Measurements from ENCODE around the gene TRIM58. TPM values are rescaled to one million over a fixed set of nuclear protein-coding genes. Genes with fewer than 3 reads are reported as not detected.

Gene TRIM58
- total RNA-seq = not detected in 2 replicates

DNA sequence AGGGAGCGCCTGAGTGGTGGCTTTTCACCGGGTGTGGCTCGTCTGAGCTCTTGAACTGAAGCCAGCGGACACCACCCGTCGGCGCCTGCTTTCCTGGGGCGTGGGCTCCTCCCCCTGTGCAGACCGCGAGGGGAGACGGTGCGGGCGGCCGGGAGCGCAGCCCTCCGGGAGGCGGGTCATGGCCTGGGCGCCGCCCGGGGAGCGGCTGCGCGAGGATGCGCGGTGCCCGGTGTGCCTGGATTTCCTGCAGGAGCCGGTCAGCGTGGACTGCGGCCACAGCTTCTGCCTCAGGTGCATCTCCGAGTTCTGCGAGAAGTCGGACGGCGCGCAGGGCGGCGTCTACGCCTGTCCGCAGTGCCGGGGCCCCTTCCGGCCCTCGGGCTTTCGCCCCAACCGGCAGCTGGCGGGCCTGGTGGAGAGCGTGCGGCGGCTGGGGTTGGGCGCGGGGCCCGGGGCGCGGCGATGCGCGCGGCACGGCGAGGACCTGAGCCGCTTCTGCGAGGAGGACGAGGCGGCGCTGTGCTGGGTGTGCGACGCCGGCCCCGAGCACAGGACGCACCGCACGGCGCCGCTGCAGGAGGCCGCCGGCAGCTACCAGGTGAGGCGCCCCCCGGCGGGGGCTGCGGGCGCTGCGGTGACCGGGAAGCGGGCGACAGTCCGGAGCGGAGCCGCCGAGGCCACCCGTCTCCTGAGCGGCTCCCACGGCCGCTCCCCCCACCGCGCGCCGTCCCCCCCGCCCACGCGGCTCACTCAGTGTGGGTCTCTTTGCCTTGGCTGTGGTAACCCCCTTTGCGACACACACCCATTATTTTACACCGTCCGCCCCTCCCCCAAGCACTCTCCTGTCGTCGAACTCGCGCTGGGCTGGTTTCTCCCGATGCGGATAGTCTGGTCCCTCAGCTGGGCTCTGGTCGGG lies at the start of gene TRIM58:
Gene TRIM58, plus strand, starts transcription at position 119 of the 916 bp plus-strand sequence. Its CDS starts 60 bp downstream, at position 179.

DNA sequence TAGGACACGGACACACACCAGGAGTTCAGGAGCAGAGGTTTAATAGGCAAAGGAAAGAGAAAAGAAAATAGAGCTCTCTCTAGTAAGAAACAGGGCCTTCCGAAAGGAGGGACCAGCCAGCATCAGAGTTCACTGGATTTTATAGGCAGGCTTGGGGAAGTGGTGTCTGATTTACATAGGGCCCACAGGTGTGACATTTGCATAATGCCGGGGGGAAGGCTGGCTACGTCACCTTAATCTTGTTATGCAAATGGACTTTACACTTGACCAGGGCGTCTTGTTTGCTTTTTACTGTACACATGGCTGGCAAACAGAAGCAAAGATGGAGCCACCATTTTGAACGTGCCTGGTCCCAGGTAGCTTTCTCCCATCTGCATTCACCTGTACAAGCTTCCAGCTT lies 33.0 kb upstream of the TRIM58 start, which contains the start of gene OR14A16:
Gene OR14A16, minus strand, starts transcription at position 97 of the 400 bp plus-strand sequence. CDS start 8,390 bp downstream, outside the sequence.

GRCh38 chr1:247841796-247842195 lies 15.2 kb upstream of the TRIM58 start, which contains the start of gene OR11L1:
Gene OR11L1 (minus strand): TSS chr1:247841896. CDS start chr1:247841896, 0 bp downstream.

DNA sequence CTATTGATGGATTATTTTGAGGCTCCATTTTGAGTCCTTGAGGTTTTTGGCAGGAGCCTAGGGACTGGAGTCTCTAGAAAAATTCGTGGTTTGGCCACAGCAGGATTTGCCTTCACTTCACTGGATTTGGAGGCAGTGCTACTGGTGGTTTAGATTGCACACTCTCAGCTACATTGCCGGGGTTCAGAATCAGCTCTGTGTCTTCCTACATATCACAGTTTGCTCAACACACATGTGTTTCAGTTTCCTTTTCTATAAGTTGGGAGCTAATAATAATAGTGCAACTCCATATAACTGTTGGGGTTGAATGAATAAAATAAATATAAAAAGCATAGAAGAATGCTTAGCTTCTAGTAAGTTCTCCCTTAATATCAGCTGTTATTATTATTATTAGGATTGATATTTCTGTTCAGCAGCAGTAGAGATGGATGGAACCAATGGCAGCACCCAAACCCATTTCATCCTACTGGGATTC lies 38.2 kb downstream of the TRIM58 start, which contains the start of gene OR2W3:
Gene OR2W3, plus strand, starts transcription at position 425 of the 475 bp plus-strand sequence. Its CDS starts 0 bp downstream, at position 425.

DNA sequence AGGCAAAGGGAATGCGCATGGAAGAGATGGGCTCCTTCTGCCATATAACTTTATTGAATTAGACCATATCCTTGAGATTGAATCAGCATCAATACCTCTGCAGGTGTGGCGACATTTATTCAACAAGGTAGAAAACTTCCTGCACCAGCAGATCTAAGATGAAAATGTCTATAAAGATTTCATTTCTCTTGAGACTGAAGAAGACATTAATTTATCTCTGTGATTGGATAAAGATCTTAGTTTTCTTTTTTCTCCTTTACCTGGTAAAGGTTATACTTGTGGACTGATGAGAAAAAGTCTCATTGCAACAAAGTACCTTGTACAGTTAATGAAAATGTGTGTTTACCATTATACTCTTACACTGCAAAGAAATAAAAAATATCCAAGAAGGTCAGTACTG lies 63.0 kb downstream of the TRIM58 start, which contains the start of gene OR2T8:
Gene OR2T8, plus strand, starts transcription at position 301 of the 400 bp plus-strand sequence. CDS start 766 bp downstream, outside the sequence.

DNA sequence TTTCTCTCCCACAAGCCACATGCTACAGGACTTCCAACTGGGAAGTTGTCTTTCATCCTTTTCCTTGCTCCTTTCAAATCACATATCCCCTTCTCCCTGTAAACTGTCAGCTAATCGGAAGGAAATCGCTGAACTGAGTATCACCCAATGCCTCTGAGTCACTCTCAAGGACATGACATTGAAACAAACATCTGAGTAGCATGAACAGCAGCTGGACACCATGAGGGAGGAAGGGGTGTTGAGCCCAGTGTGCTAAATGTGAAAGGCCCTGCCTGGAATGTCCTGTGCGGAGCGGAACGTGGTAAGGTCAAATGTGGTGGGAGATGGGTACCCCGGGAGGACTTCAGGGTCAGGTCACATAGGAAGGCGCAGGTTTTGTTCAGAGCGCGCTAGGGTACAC lies 67.9 kb downstream of the TRIM58 start, which contains the start of gene OR2AJ1:
Gene OR2AJ1, plus strand, starts transcription at position 22 of the 400 bp plus-strand sequence. CDS start 8,880 bp downstream, outside the sequence.

Other genes starting within 250 kb of the TRIM58 start
- not detected in 2 replicates for gene OR13G1, start 177.4 kb upstream of the TRIM58 start, total RNA-seq
- gene OR6F1, start 140.5 kb upstream of the TRIM58 start, total RNA-seq = not detected in 2 replicates
- gene OR14K1, start 118.6 kb upstream of the TRIM58 start, total RNA-seq = not detected in 2 replicates
- gene OR14A2, start 109.0 kb upstream of the TRIM58 start, total RNA-seq = not detected in 2 replicates
- not detected in 2 replicates for gene OR1C1, start 96.6 kb upstream of the TRIM58 start, total RNA-seq
- not detected in 2 replicates for gene OR14A16, start 33.1 kb upstream of the TRIM58 start, total RNA-seq
- not detected in 2 replicates for gene OR11L1, start 15.3 kb upstream of the TRIM58 start, total RNA-seq
- gene OR2W3, start 38.4 kb downstream of the TRIM58 start, total RNA-seq = not detected in 2 replicates
- not detected in 2 replicates for gene OR2T8, start 63.1 kb downstream of the TRIM58 start, total RNA-seq
- gene OR2AJ1, start 67.7 kb downstream of the TRIM58 start, total RNA-seq = not detected in 2 replicates
- gene OR2L8, start 91.7 kb downstream of the TRIM58 start, total RNA-seq = not detected in 2 replicates
- not detected in 2 replicates for gene OR2AK2, start 108.0 kb downstream of the TRIM58 start, total RNA-seq
- under 0.01 TPM in 1 of 2 replicates, not detected in the other for gene OR2L5, start 156.5 kb downstream of the TRIM58 start, total RNA-seq
- not detected in 2 replicates for gene OR2L2, start 172.9 kb downstream of the TRIM58 start, total RNA-seq
- not detected in 2 replicates for gene OR2L3, start 189.6 kb downstream of the TRIM58 start, total RNA-seq
- not detected in 2 replicates for gene OR2L13, start 238.0 kb downstream of the TRIM58 start, total RNA-seq

Measured in bronchial smooth muscle cell (primary cell).